Measurements from ENCODE around the gene KRTAP4-16. TPM values are rescaled to one million over a fixed set of nuclear protein-coding genes. Genes with fewer than 3 reads are reported as not detected.
"Not testable (repeated sequence)": the region's sequence is repeated elsewhere in the genome, so short reads cannot be mapped to it uniquely, and the experiment has no call there.

Gene KRTAP4-16
- total and polyA plus RNA-seq, 7 donors: not detected

- intact Hi-C loops (cut with DNase I): no loop called here
- Histone ChIP-seq H3K9me3 (peaks cover 9% of the 10 kb centered on the region), H3K27ac (no peak overlapping the region), H3K36me3 (ENCODE audit: insufficient read depth in 1 of 2, low read depth in 1 of 2) (no peaks in the 10 kb centered on the region), H3K27me3 (ENCODE audit: insufficient read depth in 3 of 3, low read length in 2 of 3) (peaks cover 0 to 53% (median 0%) of the 10 kb centered on the region in 3 donors), H3K4me1 (no peaks in the 10 kb centered on the region), H3K4me3 (no peak overlapping the region)
- TF ChIP-seq CTCF (IDR thresholded peaks at IDR 0.05): no peak
- WGBS, 3 donors: 90 to 97% (median 92%) methylated on average over 1 of the region's 1 CpG
- ATAC-seq: no peak
- DNase-seq: no peak
Observed at GRCh38 chr17:41057547-41057946, 44.5 kb downstream of the KRTAP4-16 start.

GRCh38 chr17:41055130-41055529 lies 46.9 kb downstream of the KRTAP4-16 start, which contains the start of gene KRTAP2-2:
Gene KRTAP2-2 (minus strand): TSS chr17:41055230. CDS start chr17:41055211, 19 bp downstream.
- H3K9me3 ChIP-seq; ATAC-seq; H3K4me3 ChIP-seq; H3K27ac ChIP-seq; DNase-seq; H3K4me1 ChIP-seq; H3K36me3 ChIP-seq (ENCODE audit: insufficient read depth in 1 of 2, low read depth in 1 of 2); intact Hi-C loops (cut with DNase I): not testable (repeated sequence)
- H3K27me3 ChIP-seq (ENCODE audit: insufficient read depth in 3 of 3, low read length in 2 of 3): peaks cover 0 to 44% (median 0%) of the 10 kb centered on the region in 3 donors
- WGBS, 3 donors: 29 to 50% (median 35%) methylated on average over 1 of the region's 6 CpGs

GRCh38 chr17:41054556-41054955 lies 47.5 kb downstream of the KRTAP4-16 start:
- H3K4me3 ChIP-seq; H3K9me3 ChIP-seq; H3K36me3 ChIP-seq (ENCODE audit: insufficient read depth in 1 of 2, low read depth in 1 of 2); H3K4me1 ChIP-seq; ATAC-seq; H3K27ac ChIP-seq; DNase-seq; intact Hi-C loops (cut with DNase I): not testable (repeated sequence)
- H3K27me3 ChIP-seq (ENCODE audit: insufficient read depth in 3 of 3, low read length in 2 of 3): peaks cover 0 to 44% (median 0%) of the 10 kb centered on the region in 3 donors
- 61 to 69% (median 64%) methylated on average over 5 to 9 of the region's 9 CpGs for WGBS, 3 donors

GRCh38 chr17:41054025-41054424 lies 48.0 kb downstream of the KRTAP4-16 start:
- H3K9me3 ChIP-seq: peaks cover 9% of the 10 kb centered on the region
- H3K4me3 ChIP-seq: no peak overlapping the region
- WGBS, 3 donors: 86 to 96% (median 92%) methylated on average over 4 of the region's 4 CpGs
- no peak for TF ChIP-seq CTCF (IDR thresholded peaks at IDR 0.05)
- intact Hi-C loops (cut with DNase I): no loop called here
- no peak overlapping the region for H3K27ac ChIP-seq
- H3K4me1 ChIP-seq: no peaks in the 10 kb centered on the region
- H3K27me3 ChIP-seq (ENCODE audit: insufficient read depth in 3 of 3, low read length in 2 of 3): peaks cover 0 to 39% (median 0%) of the 10 kb centered on the region in 3 donors
- H3K36me3 ChIP-seq (ENCODE audit: insufficient read depth in 1 of 2, low read depth in 1 of 2): no peaks in the 10 kb centered on the region
- DNase-seq: no peak
- ATAC-seq: no peak

- Histone ChIP-seq H3K9me3 (peaks cover 7% of the 10 kb centered on the region), H3K36me3 (ENCODE audit: insufficient read depth in 1 of 2, low read depth in 1 of 2) (no peaks in the 10 kb centered on the region), H3K27ac (no peak overlapping the region), H3K4me1 (no peaks in the 10 kb centered on the region), H3K4me3 (no peak overlapping the region), H3K27me3 (ENCODE audit: insufficient read depth in 3 of 3, low read length in 2 of 3) (peaks cover 0 to 26% (median 1%) of the 10 kb centered on the region in 3 donors)
- intact Hi-C loops (cut with DNase I): no loop called here
- no peak for DNase-seq
- no peak for TF ChIP-seq CTCF (IDR thresholded peaks at IDR 0.05)
- no peak for ATAC-seq
Observed at GRCh38 chr17:41052566-41052965, 49.4 kb downstream of the KRTAP4-16 start.

Other genes with a start within 250 kb of the KRTAP4-16 start
Only the 30 nearest of the 39 such genes appear.
- gene KRT39, start 135.3 kb downstream of the KRTAP4-16 start, total RNA-seq: not detected
- not detected for gene KRT39, start 135.3 kb downstream of the KRTAP4-16 start, polyA plus RNA-seq
- gene KRT40, start 117.9 kb downstream of the KRTAP4-16 start, total RNA-seq: not detected
- not detected for gene KRT40, start 117.9 kb downstream of the KRTAP4-16 start, polyA plus RNA-seq
- not detected for gene KRTAP3-3, start 108.0 kb downstream of the KRTAP4-16 start, total RNA-seq
- not detected for gene KRTAP3-3, start 108.0 kb downstream of the KRTAP4-16 start, polyA plus RNA-seq
- not detected for gene KRTAP3-2, start 102.3 kb downstream of the KRTAP4-16 start, total RNA-seq
- gene KRTAP3-2, start 102.3 kb downstream of the KRTAP4-16 start, polyA plus RNA-seq: not detected
- not detected for gene KRTAP3-1, start 93.1 kb downstream of the KRTAP4-16 start, total RNA-seq
- gene KRTAP3-1, start 93.1 kb downstream of the KRTAP4-16 start, polyA plus RNA-seq: not detected
- not detected for gene KRTAP1-5, start 75.0 kb downstream of the KRTAP4-16 start, total RNA-seq
- not detected for gene KRTAP1-5, start 75.0 kb downstream of the KRTAP4-16 start, polyA plus RNA-seq
- gene KRTAP1-4, start 72.0 kb downstream of the KRTAP4-16 start, total RNA-seq: not detected
- not detected for gene KRTAP1-4, start 72.0 kb downstream of the KRTAP4-16 start, polyA plus RNA-seq
- gene KRTAP1-3, start 67.3 kb downstream of the KRTAP4-16 start, total RNA-seq: not detected
- gene KRTAP1-3, start 67.3 kb downstream of the KRTAP4-16 start, polyA plus RNA-seq: not detected
- gene KRTAP1-1, start 60.8 kb downstream of the KRTAP4-16 start, total RNA-seq: not detected
- gene KRTAP1-1, start 60.8 kb downstream of the KRTAP4-16 start, polyA plus RNA-seq: not detected
- gene KRTAP2-1, start 54.9 kb downstream of the KRTAP4-16 start, total RNA-seq: not detected
- gene KRTAP2-1, start 54.9 kb downstream of the KRTAP4-16 start, polyA plus RNA-seq: not detected
- gene KRTAP2-2, start 47.0 kb downstream of the KRTAP4-16 start, total RNA-seq: not detected
- not detected for gene KRTAP2-2, start 47.0 kb downstream of the KRTAP4-16 start, polyA plus RNA-seq
- not detected for gene KRTAP2-3, start 42.1 kb downstream of the KRTAP4-16 start, total RNA-seq
- gene KRTAP2-3, start 42.1 kb downstream of the KRTAP4-16 start, polyA plus RNA-seq: not detected
- gene KRTAP2-4, start 36.3 kb downstream of the KRTAP4-16 start, total RNA-seq: not detected
- not detected for gene KRTAP2-4, start 36.3 kb downstream of the KRTAP4-16 start, polyA plus RNA-seq
- gene KRTAP4-7, start 18.1 kb downstream of the KRTAP4-16 start, total RNA-seq: not detected
- not detected for gene KRTAP4-7, start 18.1 kb downstream of the KRTAP4-16 start, polyA plus RNA-seq
- gene KRTAP4-8, start 4.1 kb downstream of the KRTAP4-16 start, total RNA-seq: not detected
- not detected for gene KRTAP4-8, start 4.1 kb downstream of the KRTAP4-16 start, polyA plus RNA-seq
- gene KRTAP4-9, start 3.2 kb upstream of the KRTAP4-16 start, total RNA-seq: not detected
- gene KRTAP4-9, start 3.2 kb upstream of the KRTAP4-16 start, polyA plus RNA-seq: not detected
- gene KRTAP4-11, start 16.2 kb upstream of the KRTAP4-16 start, total RNA-seq: not detected
- gene KRTAP4-11, start 16.2 kb upstream of the KRTAP4-16 start, polyA plus RNA-seq: not detected
- gene KRTAP4-12, start 22.0 kb upstream of the KRTAP4-16 start, total RNA-seq: not detected
- not detected for gene KRTAP4-12, start 22.0 kb upstream of the KRTAP4-16 start, polyA plus RNA-seq
- not detected for gene KRTAP4-6, start 38.3 kb upstream of the KRTAP4-16 start, total RNA-seq
- not detected for gene KRTAP4-6, start 38.3 kb upstream of the KRTAP4-16 start, polyA plus RNA-seq
- not detected for gene KRTAP4-5, start 47.6 kb upstream of the KRTAP4-16 start, total RNA-seq
- not detected for gene KRTAP4-5, start 47.6 kb upstream of the KRTAP4-16 start, polyA plus RNA-seq
- not detected for gene KRTAP4-4, start 58.5 kb upstream of the KRTAP4-16 start, total RNA-seq
- not detected for gene KRTAP4-4, start 58.5 kb upstream of the KRTAP4-16 start, polyA plus RNA-seq
- gene KRTAP4-3, start 66.0 kb upstream of the KRTAP4-16 start, total RNA-seq: not detected
- gene KRTAP4-3, start 66.0 kb upstream of the KRTAP4-16 start, polyA plus RNA-seq: not detected
- not detected for gene KRTAP4-2, start 76.0 kb upstream of the KRTAP4-16 start, total RNA-seq
- gene KRTAP4-2, start 76.0 kb upstream of the KRTAP4-16 start, polyA plus RNA-seq: not detected
- gene KRTAP4-1, start 82.7 kb upstream of the KRTAP4-16 start, total RNA-seq: not detected
- gene KRTAP4-1, start 82.7 kb upstream of the KRTAP4-16 start, polyA plus RNA-seq: not detected
- not detected for gene KRTAP9-1, start 87.7 kb upstream of the KRTAP4-16 start, total RNA-seq
- not detected for gene KRTAP9-1, start 87.7 kb upstream of the KRTAP4-16 start, polyA plus RNA-seq
- gene KRTAP9-2, start 124.4 kb upstream of the KRTAP4-16 start, total RNA-seq: not detected
- not detected for gene KRTAP9-2, start 124.4 kb upstream of the KRTAP4-16 start, polyA plus RNA-seq
- gene KRTAP9-3, start 130.2 kb upstream of the KRTAP4-16 start, total RNA-seq: not detected
- not detected for gene KRTAP9-3, start 130.2 kb upstream of the KRTAP4-16 start, polyA plus RNA-seq
- not detected for gene KRTAP9-8, start 135.8 kb upstream of the KRTAP4-16 start, total RNA-seq
- gene KRTAP9-8, start 135.8 kb upstream of the KRTAP4-16 start, polyA plus RNA-seq: not detected
- gene KRTAP9-4, start 147.5 kb upstream of the KRTAP4-16 start, total RNA-seq: not detected
- gene KRTAP9-4, start 147.5 kb upstream of the KRTAP4-16 start, polyA plus RNA-seq: not detected
- gene KRTAP9-9, start 153.2 kb upstream of the KRTAP4-16 start, total RNA-seq: not detected
- gene KRTAP9-9, start 153.2 kb upstream of the KRTAP4-16 start, polyA plus RNA-seq: not detected